ENCODE measurements around the gene ZBTB7B. TPM values are rescaled to one million over a fixed set of nuclear protein-coding genes. Genes with fewer than 3 reads are reported as not detected.
A peak's percentile ranks its signal among the peaks of the same experiment; 100 is the strongest.
"Not testable (repeated sequence)": the region's sequence is repeated elsewhere in the genome, so short reads cannot be mapped to it uniquely, and the experiment has no call there.

ZBTB7B gene
- total RNA-seq, 1 experiment from 2014 or later: 44.1 TPM

GRCh38 chr1:154982341-154982740, 20.3 kb upstream of the ZBTB7B start:
- H3K9me2 ChIP-seq (ENCODE audit: insufficient read depth): no peaks in the 10 kb centered on the region
- peak overlapping the region; percentile 44; the same call in 1 of the 2 replicates for H3K4me3 ChIP-seq
- POLR2A ChIA-PET (ENCODE audit: unreplicated experiment): interaction anchor here (0.6 kb wide), 2 partner anchors 27 to 213 kb away, joined by 4 to 5 read pairs; partner anchors contain the start of gene PBXIP1
- H4K20me1 ChIP-seq (ENCODE audit: insufficient read depth): no peaks in the 10 kb centered on the region
- CTCF ChIA-PET: interaction anchor here (0.8 kb wide), 1 partner anchor 103 kb away, joined by 3 read pairs; no protein-coding TSS in a partner anchor
- no peak for TF ChIP-seq CTCF (conservative IDR thresholded peaks at IDR 0.05)
- no peak for TF ChIP-seq EZH2 (IDR thresholded peaks at IDR 0.05; ENCODE audit: low read depth)
- H3K4me1 ChIP-seq (replicated peaks; ENCODE audit: insufficient read depth): peaks cover 25% of the 10 kb centered on the region
- H2AFZ ChIP-seq: peak overlapping the region; percentile 64; the same call in 1 of the 2 replicates
- BruUV-seq (replicated peaks): no TSS peak
- H3K9me3 ChIP-seq (ENCODE audit: insufficient read depth, low read depth): no peaks in the 10 kb centered on the region
- H3K4me2 ChIP-seq: peak overlapping the region; percentile 71
- H3K36me3 ChIP-seq (ENCODE audit: low read depth): peaks cover 22% of the 10 kb centered on the region
- DNase-seq: no peak
- no peaks in the 10 kb centered on the region for H3K27me3 ChIP-seq (ENCODE audit: insufficient read depth, low read depth)
- peaks cover 56% of the 10 kb centered on the region for H3F3A ChIP-seq (ENCODE audit: insufficient read depth, low read depth)
- peak overlapping the region; percentile 21; the same call in 1 of the 2 replicates for H3K27ac ChIP-seq
- intact Hi-C loops (cut with micrococcal nuclease; ENCODE audit: unreplicated experiment): no loop called here
- peaks cover 62% of the 10 kb centered on the region for H3K79me2 ChIP-seq (ENCODE audit: low read depth)

GRCh38 chr1:154982897-154983648, 19.5 kb upstream of the ZBTB7B start, which contains the start of gene FLAD1:
TSS of gene FLAD1 (plus strand) at chr1:154983344. CDS start at chr1:154983695, 351 bp downstream.
- Histone ChIP-seq H3F3A (ENCODE audit: insufficient read depth, low read depth) (peaks cover 51% of the 10 kb centered on the region), H3K9me3 (ENCODE audit: insufficient read depth, low read depth) (no peaks in the 10 kb centered on the region), H3K27me3 (ENCODE audit: insufficient read depth, low read depth) (no peaks in the 10 kb centered on the region), H3K4me1 (replicated peaks; ENCODE audit: insufficient read depth) (peaks cover 32% of the 10 kb centered on the region), H3K9me2 (ENCODE audit: insufficient read depth) (no peaks in the 10 kb centered on the region), H3K79me2 (ENCODE audit: low read depth) (peaks cover 61% of the 10 kb centered on the region), H3K4me3 (peak within 1 kb of the TSS; percentile 72), H2AFZ (peak within 1 kb of the TSS; percentile 81), H4K20me1 (ENCODE audit: insufficient read depth) (no peaks in the 10 kb centered on the region), H3K4me2 (peak within 1 kb of the TSS; percentile 93), H3K27ac (peak within 1 kb of the TSS; percentile 21; the same call in 1 of the 2 replicates), H3K36me3 (ENCODE audit: low read depth) (peaks cover 22% of the 10 kb centered on the region)
- peak; percentile 95 to 99 for DNase-seq
- intact Hi-C loops (cut with micrococcal nuclease; ENCODE audit: unreplicated experiment): no loop called here
- TF ChIP-seq CTCF (conservative IDR thresholded peaks at IDR 0.05): no peak
- no peak for TF ChIP-seq EZH2 (IDR thresholded peaks at IDR 0.05; ENCODE audit: low read depth)
- ChIA-PET POLR2A (ENCODE audit: unreplicated experiment) (interaction anchor here (0.6 to 1.1 kb wide), 7 partner anchors 11 to 212 kb away, joined by 4 to 6 read pairs (median 5); partner anchors contain the start of gene PBXIP1), CTCF (interaction anchor here (0.8 kb wide), 2 partner anchors 10 to 102 kb away, joined by 3 to 5 read pairs; no protein-coding TSS in a partner anchor)
- no TSS peak for BruUV-seq (replicated peaks)

GRCh38 chr1:154983776-154984466, 18.7 kb upstream of the ZBTB7B start:
- Histone ChIP-seq H3K4me1 (replicated peaks; ENCODE audit: insufficient read depth) (peaks cover 32% of the 10 kb centered on the region), H3K4me2 (peak overlapping the region; percentile 93), H3F3A (ENCODE audit: insufficient read depth, low read depth) (peaks cover 50% of the 10 kb centered on the region), H2AFZ (peak overlapping the region; percentile 81; the same call in 1 of the 2 replicates), H4K20me1 (ENCODE audit: insufficient read depth) (no peaks in the 10 kb centered on the region), H3K4me3 (peak overlapping the region; percentile 72), H3K79me2 (ENCODE audit: low read depth) (peaks cover 66% of the 10 kb centered on the region), H3K27ac (no peak overlapping the region), H3K36me3 (ENCODE audit: low read depth) (peaks cover 26% of the 10 kb centered on the region), H3K9me2 (ENCODE audit: insufficient read depth) (no peaks in the 10 kb centered on the region), H3K27me3 (ENCODE audit: insufficient read depth, low read depth) (no peaks in the 10 kb centered on the region), H3K9me3 (ENCODE audit: insufficient read depth, low read depth) (no peaks in the 10 kb centered on the region)
- intact Hi-C loops (cut with micrococcal nuclease; ENCODE audit: unreplicated experiment): no loop called here
- BruUV-seq (replicated peaks): TSS peak; percentile 30
- DNase-seq: no peak
- no peak for TF ChIP-seq EZH2 (IDR thresholded peaks at IDR 0.05; ENCODE audit: low read depth)
- no peak; the same call in 1 of the 2 replicates for TF ChIP-seq CTCF (conservative IDR thresholded peaks at IDR 0.05)
- POLR2A ChIA-PET (ENCODE audit: unreplicated experiment): interaction anchor here (0.6 to 1.1 kb wide), 3 partner anchors 10 to 33 kb away, joined by 4 to 6 read pairs (median 5); no protein-coding TSS in a partner anchor
- CTCF ChIA-PET: interaction anchor here (0.7 to 0.8 kb wide), 2 partner anchors 10 to 33 kb away, joined by 5 to 7 read pairs; no protein-coding TSS in a partner anchor

GRCh38 chr1:154986736-154987135, 15.9 kb upstream of the ZBTB7B start:
- BruUV-seq (replicated peaks); H3K9me3 ChIP-seq (ENCODE audit: insufficient read depth, low read depth); POLR2A ChIA-PET (ENCODE audit: unreplicated experiment); H3K27me3 ChIP-seq (ENCODE audit: insufficient read depth, low read depth); DNase-seq; H3K9me2 ChIP-seq (ENCODE audit: insufficient read depth); H2AFZ ChIP-seq; H4K20me1 ChIP-seq (ENCODE audit: insufficient read depth); intact Hi-C loops (cut with micrococcal nuclease; ENCODE audit: unreplicated experiment); H3K4me3 ChIP-seq: not testable (repeated sequence)
- Histone ChIP-seq H3K27ac (peak overlapping the region; percentile 48), H3K4me2 (peak overlapping the region; percentile 33), H3K79me2 (ENCODE audit: low read depth) (peaks cover 58% of the 10 kb centered on the region), H3F3A (ENCODE audit: insufficient read depth, low read depth) (peaks cover 29% of the 10 kb centered on the region), H3K36me3 (ENCODE audit: low read depth) (peaks cover 18% of the 10 kb centered on the region), H3K4me1 (replicated peaks; ENCODE audit: insufficient read depth) (peaks cover 32% of the 10 kb centered on the region)
- CTCF ChIA-PET: interaction anchor here (0.6 to 1.1 kb wide), 2 partner anchors 10 to 329 kb away, joined by 3 to 7 read pairs; no protein-coding TSS in a partner anchor

Measured in PC-9 (cell line).